ENCODE data around the gene DNAH2. TPM values are rescaled to one million over a fixed set of nuclear protein-coding genes. Genes with fewer than 3 reads are reported as not detected.

Gene DNAH2
- total RNA-seq, 1 experiment from 2014 or later = 0.15 TPM

- H3K18ac ChIP-seq (ENCODE audit: insufficient read length, low read depth, low read length) = no peak overlapping the region
- H2BK120ac ChIP-seq (ENCODE audit: low read depth, low read length, poor library complexity, severe bottlenecking) = no peak overlapping the region
- H3K27ac ChIP-seq (ENCODE audit: insufficient read length, low read depth, low read length) = no peak overlapping the region
- H4K20me1 ChIP-seq (ENCODE audit: control insufficient read depth, insufficient read depth, insufficient read length) = no peaks in the 10 kb centered on the region
- H4K91ac ChIP-seq (ENCODE audit: insufficient read length, low read depth, low read length) = no peak overlapping the region
- H2BK12ac ChIP-seq (ENCODE audit: insufficient read length, low read depth, low read length) = no peak overlapping the region
- H3K23ac ChIP-seq (ENCODE audit: insufficient read length, low read depth, low read length) = no peak overlapping the region
- peaks cover 13 to 27% of the 10 kb centered on the region in 2 experiments for H3K4me1 Mint-ChIP-seq
- H2BK15ac ChIP-seq (ENCODE audit: low read depth, low read length) = no peak overlapping the region
- WGBS (ENCODE audit: extremely low coverage, insufficient read length, low lambda C conversion rate) = no CpG with 5 or more reads among the region's 15 CpGs
- peaks cover 4 to 32% (median 27%) of the 10 kb centered on the region in 3 experiments; a peak in 6 of 7 replicates for H3K36me3 Mint-ChIP-seq (ENCODE audit: insufficient read depth in 1 of 3, low read depth in 3 of 3)
- TF ChIP-seq CTCF (conservative IDR thresholded peaks at IDR 0.05) = no peak
- no peak overlapping the region for H2AFZ ChIP-seq (ENCODE audit: low read length)
- H3K4me2 ChIP-seq (ENCODE audit: insufficient read depth, insufficient read length, low read length) = peak overlapping the region; percentile 97
- H4K5ac ChIP-seq (ENCODE audit: insufficient read length, low read depth, low read length) = no peak overlapping the region
- H3K27me3 ChIP-seq (ENCODE audit: insufficient read depth, low read length) = peaks cover 10% of the 10 kb centered on the region; the same call in 1 of the 2 replicates
- peaks cover 15% of the 10 kb centered on the region for H3K27me3 Mint-ChIP-seq (ENCODE audit: low read depth)
- H3K79me1 ChIP-seq (ENCODE audit: insufficient read depth, low read depth, low read length, poor library complexity, severe bottlenecking) = no peaks in the 10 kb centered on the region
- peak overlapping the region; percentile 89 to 94 for H3K4me3 Mint-ChIP-seq
- no peaks in the 10 kb centered on the region for H3K79me2 ChIP-seq (ENCODE audit: insufficient read depth, low read length)
- H2BK20ac ChIP-seq (ENCODE audit: low read depth, low read length, poor library complexity, severe bottlenecking) = no peak overlapping the region
- DNase-seq = no peak
- H2AK5ac ChIP-seq (ENCODE audit: insufficient read length, low read length) = no peak overlapping the region
- H3K4ac ChIP-seq (ENCODE audit: low read depth, low read length) = no peak overlapping the region
- H3K4me1 ChIP-seq (ENCODE audit: insufficient read depth, low read length) = no peaks in the 10 kb centered on the region
- no peak overlapping the region for H3K9ac ChIP-seq (ENCODE audit: extremely low read depth, insufficient read length, low read length)
- H4K8ac ChIP-seq (replicated peaks; ENCODE audit: insufficient read length, low read depth, low read length) = no peak overlapping the region
- peaks cover 29% of the 10 kb centered on the region for H3K23me2 ChIP-seq (ENCODE audit: insufficient read length, low read depth, low read length, poor library complexity, severe bottlenecking)
- no peak overlapping the region for H3K56ac ChIP-seq (ENCODE audit: insufficient read length, low read depth, low read length)
- H3K9me3 Mint-ChIP-seq = no peaks in the 10 kb centered on the region; a peak in 1 of 5 replicates
- no peak overlapping the region for H2BK5ac ChIP-seq (ENCODE audit: insufficient read length, low read length)
- H3K9me3 ChIP-seq (ENCODE audit: control insufficient read depth, low read depth, low read length) = no peaks in the 10 kb centered on the region
- no peak overlapping the region for H3K14ac ChIP-seq (ENCODE audit: insufficient read depth, low read length)
- no peak overlapping the region; a peak in 1 of 7 replicates for H3K27ac Mint-ChIP-seq
- H3T11ph ChIP-seq (ENCODE audit: low read length) = no peak overlapping the region
Observed at GRCh38 chr17:7845359-7846062, 128.0 kb downstream of the DNAH2 start.
